Measurements from ENCODE around the gene CFAP46. TPM values are rescaled to one million over a fixed set of nuclear protein-coding genes. Genes with fewer than 3 reads are reported as not detected.

CFAP46 gene
- total RNA-seq, 3 donors from 2014 or later: 0.78 to 1.0 TPM; not detected in 1

- Histone ChIP-seq H3K9me3 (no peaks in the 10 kb centered on the region), H3K4me1 (ENCODE audit: low read depth) (peaks cover 5% of the 10 kb centered on the region), H3K4me3 (no peak overlapping the region), H3K36me3 (ENCODE audit: low read depth) (no peaks in the 10 kb centered on the region)
- intact Hi-C loops (cut with DNase I, micrococcal nuclease): no loop called here
- DNase-seq (no peak), ATAC-seq (no peak)
- TF ChIP-seq CTCF (IDR thresholded peaks at IDR 0.05): no peak
These were observed 3.9 kb upstream of the CFAP46 start for GRCh38 chr10:132946311-132946710.

DNA sequence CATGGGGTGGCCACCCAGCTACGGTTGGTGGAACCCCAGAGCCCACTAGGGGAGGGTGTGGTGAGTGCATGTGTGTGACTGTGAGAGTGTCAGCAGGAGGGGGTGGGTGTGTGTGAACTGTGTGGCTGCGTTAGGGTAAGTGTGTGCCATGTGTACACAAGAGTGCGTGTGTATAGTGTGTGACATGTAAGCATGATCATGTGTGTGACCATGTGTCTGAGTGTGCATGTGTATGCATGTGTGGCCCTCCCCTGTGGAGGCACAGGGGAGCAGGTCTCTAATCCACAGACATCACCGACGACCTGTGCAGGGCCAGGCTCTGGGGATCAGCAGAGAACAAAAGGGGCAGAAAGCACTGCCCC is 3.5 kb upstream of the CFAP46 start:
- no peak for ATAC-seq
- no peak for DNase-seq
- Histone ChIP-seq H3K4me3 (no peak overlapping the region), H3K9me3 (no peaks in the 10 kb centered on the region), H3K4me1 (ENCODE audit: low read depth) (peaks cover 5% of the 10 kb centered on the region), H3K36me3 (ENCODE audit: low read depth) (no peaks in the 10 kb centered on the region)
- intact Hi-C loops (cut with DNase I, micrococcal nuclease): no loop called here
- no peak for TF ChIP-seq CTCF (IDR thresholded peaks at IDR 0.05)

- no peak overlapping the region for H3K4me3 ChIP-seq
- TF ChIP-seq CTCF (IDR thresholded peaks at IDR 0.05): no peak
- no peaks in the 10 kb centered on the region for H3K36me3 ChIP-seq (ENCODE audit: low read depth)
- intact Hi-C loops (cut with DNase I, micrococcal nuclease): no loop called here
- H3K4me1 ChIP-seq (ENCODE audit: low read depth): peaks cover 5% of the 10 kb centered on the region
- DNase-seq (no peak), ATAC-seq (no peak)
- no peaks in the 10 kb centered on the region for H3K9me3 ChIP-seq
These were observed 2.9 kb upstream of the CFAP46 start for GRCh38 chr10:132945125-132945893.

DNA sequence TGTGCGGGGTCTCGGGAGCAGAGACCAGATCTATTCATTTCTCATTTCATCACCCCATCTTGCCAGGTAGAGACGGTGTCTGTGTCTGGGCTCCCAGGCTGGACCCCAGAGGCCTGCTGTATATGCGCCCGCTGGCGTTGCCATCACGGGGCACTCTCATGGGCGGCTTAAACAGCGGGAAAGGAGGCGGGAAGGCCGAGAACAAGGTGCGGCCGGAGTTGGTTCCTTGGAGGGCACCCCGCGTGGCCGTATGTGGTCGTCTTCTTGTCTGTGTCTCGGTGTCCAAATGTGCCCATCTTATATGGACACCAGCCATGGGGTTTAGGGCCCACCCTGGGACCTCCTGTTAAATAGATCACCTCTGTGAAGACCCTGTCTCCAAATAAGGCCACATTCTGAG is 2.1 kb upstream of the CFAP46 start:
- Histone ChIP-seq H3K4me1 (ENCODE audit: low read depth) (peaks cover 5% of the 10 kb centered on the region), H3K4me3 (no peak overlapping the region), H3K9me3 (no peaks in the 10 kb centered on the region), H3K36me3 (ENCODE audit: low read depth) (no peaks in the 10 kb centered on the region)
- DNase-seq (peak in 1 of 3 donors; percentile 44), ATAC-seq (no peak)
- intact Hi-C loops (cut with DNase I, micrococcal nuclease): no loop called here
- TF ChIP-seq CTCF (IDR thresholded peaks at IDR 0.05): no peak

GRCh38 chr10:132943791-132944404 is 1.5 kb upstream of the CFAP46 start:
- intact Hi-C loops (cut with DNase I, micrococcal nuclease): no loop called here
- TF ChIP-seq CTCF (IDR thresholded peaks at IDR 0.05): no peak
- peak in 1 of 3 donors; percentile 20 for DNase-seq
- ATAC-seq: no peak
- Histone ChIP-seq H3K4me1 (ENCODE audit: low read depth) (peaks cover 5% of the 10 kb centered on the region), H3K36me3 (ENCODE audit: low read depth) (no peaks in the 10 kb centered on the region), H3K4me3 (no peak overlapping the region), H3K9me3 (no peaks in the 10 kb centered on the region)

Measured in mucosa of descending colon (tissue), 3 donors.